Measurements from ENCODE around the gene NBPF11.
A peak's percentile ranks its signal among the peaks of the same experiment; 100 is the strongest.
"Not testable (repeated sequence)": the region's sequence is repeated elsewhere in the genome, so short reads cannot be mapped to it uniquely, and the experiment has no call there.

The NBPF11 gene

GRCh38 chr1:148150014-148150413 lies 2.1 kb downstream of the NBPF11 start:
- not testable (repeated sequence) for DNase-seq

- not testable (repeated sequence) for DNase-seq
Measured at GRCh38 chr1:148149050-148149815, 2.8 kb downstream of the NBPF11 start.

- DNase-seq = not testable (repeated sequence)
Measured at GRCh38 chr1:148147052-148147838, 4.8 kb downstream of the NBPF11 start.

GRCh38 chr1:148146191-148146997 lies 5.7 kb downstream of the NBPF11 start:
- not testable (repeated sequence) for DNase-seq

- not testable (repeated sequence) for DNase-seq
Measured at GRCh38 chr1:148143223-148143622, 8.9 kb downstream of the NBPF11 start.

- not testable (repeated sequence) for DNase-seq
Measured at GRCh38 chr1:148141936-148142335, 10.1 kb downstream of the NBPF11 start.

GRCh38 chr1:148138606-148139005 lies 13.5 kb downstream of the NBPF11 start:
- DNase-seq = not testable (repeated sequence)

GRCh38 chr1:148122341-148122740 lies 29.7 kb downstream of the NBPF11 start:
- not testable (repeated sequence) for DNase-seq

GRCh38 chr1:148120395-148120794 lies 31.7 kb downstream of the NBPF11 start:
- DNase-seq = peak in 2 of 3 donors; percentile 10 to 22

GRCh38 chr1:148095732-148096131 lies 56.3 kb downstream of the NBPF11 start:
- not testable (repeated sequence) for DNase-seq

- not testable (repeated sequence) for DNase-seq
Measured at GRCh38 chr1:148086196-148086595, 65.9 kb downstream of the NBPF11 start.

- not testable (repeated sequence) for DNase-seq
Measured at GRCh38 chr1:148081205-148081604, 70.9 kb downstream of the NBPF11 start.

- not testable (repeated sequence) for DNase-seq
Measured at GRCh38 chr1:148078632-148079519, 73.2 kb downstream of the NBPF11 start.

GRCh38 chr1:148078090-148078489 lies 74.0 kb downstream of the NBPF11 start:
- DNase-seq = not testable (repeated sequence)

GRCh38 chr1:148077458-148077857 lies 74.6 kb downstream of the NBPF11 start:
- not testable (repeated sequence) for DNase-seq

- not testable (repeated sequence) for DNase-seq
Measured at GRCh38 chr1:148073392-148073791, 78.7 kb downstream of the NBPF11 start.

GRCh38 chr1:148068606-148069005 lies 83.5 kb downstream of the NBPF11 start:
- not testable (repeated sequence) for DNase-seq

GRCh38 chr1:148068201-148068600 lies 83.9 kb downstream of the NBPF11 start:
- DNase-seq = not testable (repeated sequence)

GRCh38 chr1:148060294-148060701 lies 91.8 kb downstream of the NBPF11 start:
- DNase-seq = not testable (repeated sequence)

- peak; percentile 31 to 42 (median 41) for DNase-seq
Measured at GRCh38 chr1:148057384-148057783, 94.7 kb downstream of the NBPF11 start.
